ENCODE results near the gene BAG5.

GRCh38 chr14:103518422-103519042, 43.9 kb downstream of the BAG5 start:
- TF ChIP-seq, protein P1, sequence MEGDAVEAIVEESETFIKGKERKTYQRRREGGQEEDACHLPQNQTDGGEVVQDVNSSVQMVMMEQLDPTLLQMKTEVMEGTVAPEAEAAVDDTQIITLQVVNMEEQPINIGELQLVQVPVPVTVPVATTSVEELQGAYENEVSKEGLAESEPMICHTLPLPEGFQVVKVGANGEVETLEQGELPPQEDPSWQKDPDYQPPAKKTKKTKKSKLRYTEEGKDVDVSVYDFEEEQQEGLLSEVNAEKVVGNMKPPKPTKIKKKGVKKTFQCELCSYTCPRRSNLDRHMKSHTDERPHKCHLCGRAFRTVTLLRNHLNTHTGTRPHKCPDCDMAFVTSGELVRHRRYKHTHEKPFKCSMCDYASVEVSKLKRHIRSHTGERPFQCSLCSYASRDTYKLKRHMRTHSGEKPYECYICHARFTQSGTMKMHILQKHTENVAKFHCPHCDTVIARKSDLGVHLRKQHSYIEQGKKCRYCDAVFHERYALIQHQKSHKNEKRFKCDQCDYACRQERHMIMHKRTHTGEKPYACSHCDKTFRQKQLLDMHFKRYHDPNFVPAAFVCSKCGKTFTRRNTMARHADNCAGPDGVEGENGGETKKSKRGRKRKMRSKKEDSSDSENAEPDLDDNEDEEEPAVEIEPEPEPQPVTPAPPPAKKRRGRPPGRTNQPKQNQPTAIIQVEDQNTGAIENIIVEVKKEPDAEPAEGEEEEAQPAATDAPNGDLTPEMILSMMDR (IDR thresholded peaks at IDR 0.05), result peak; percentile 69 to 86 (median 76)
- TF ChIP-seq POLR2A (IDR thresholded peaks at IDR 0.05), result no peak

All from thyroid gland (tissue), 4 donors.